ENCODE data around the gene HOXB6.

DNA sequence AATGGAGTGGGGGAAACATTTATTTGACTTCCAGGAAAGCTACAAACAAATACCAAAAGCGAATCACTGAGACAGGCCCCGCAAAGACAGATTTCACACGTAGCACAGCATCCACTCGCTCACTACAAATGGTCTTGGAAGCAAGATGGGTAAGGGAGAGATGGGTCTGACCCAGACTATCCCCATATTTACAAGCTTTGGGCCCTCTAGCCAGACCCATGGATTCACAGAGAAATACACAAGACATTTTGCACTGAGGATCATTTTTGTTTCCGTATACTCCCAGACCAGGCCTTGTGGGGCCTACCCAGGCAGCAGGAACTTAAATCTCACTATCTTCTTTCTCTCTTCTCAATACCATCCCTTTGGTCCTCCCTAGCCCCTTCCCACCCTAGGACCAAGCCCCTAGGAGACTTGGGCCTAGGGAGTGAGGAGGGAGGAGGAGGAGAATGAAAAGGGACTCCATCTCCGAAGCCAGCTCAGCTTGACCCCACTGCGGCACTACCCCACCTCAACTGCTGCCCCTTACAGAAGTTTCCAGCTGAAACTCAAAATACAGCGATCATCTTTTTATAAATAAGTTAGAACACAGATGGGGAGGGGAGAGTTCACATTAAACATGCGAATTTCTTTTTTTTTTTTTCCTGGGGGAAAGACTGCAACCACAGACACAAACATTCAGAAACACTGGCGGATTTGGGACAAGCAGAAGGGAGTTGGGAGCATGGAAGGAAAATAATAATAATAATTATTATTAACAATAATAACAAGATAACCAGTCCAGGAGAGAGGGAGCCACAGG lies 13.3 kb downstream of the HOXB6 start:
- TF ChIP-seq, protein P1, sequence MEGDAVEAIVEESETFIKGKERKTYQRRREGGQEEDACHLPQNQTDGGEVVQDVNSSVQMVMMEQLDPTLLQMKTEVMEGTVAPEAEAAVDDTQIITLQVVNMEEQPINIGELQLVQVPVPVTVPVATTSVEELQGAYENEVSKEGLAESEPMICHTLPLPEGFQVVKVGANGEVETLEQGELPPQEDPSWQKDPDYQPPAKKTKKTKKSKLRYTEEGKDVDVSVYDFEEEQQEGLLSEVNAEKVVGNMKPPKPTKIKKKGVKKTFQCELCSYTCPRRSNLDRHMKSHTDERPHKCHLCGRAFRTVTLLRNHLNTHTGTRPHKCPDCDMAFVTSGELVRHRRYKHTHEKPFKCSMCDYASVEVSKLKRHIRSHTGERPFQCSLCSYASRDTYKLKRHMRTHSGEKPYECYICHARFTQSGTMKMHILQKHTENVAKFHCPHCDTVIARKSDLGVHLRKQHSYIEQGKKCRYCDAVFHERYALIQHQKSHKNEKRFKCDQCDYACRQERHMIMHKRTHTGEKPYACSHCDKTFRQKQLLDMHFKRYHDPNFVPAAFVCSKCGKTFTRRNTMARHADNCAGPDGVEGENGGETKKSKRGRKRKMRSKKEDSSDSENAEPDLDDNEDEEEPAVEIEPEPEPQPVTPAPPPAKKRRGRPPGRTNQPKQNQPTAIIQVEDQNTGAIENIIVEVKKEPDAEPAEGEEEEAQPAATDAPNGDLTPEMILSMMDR (IDR thresholded peaks at IDR 0.05), result no peak
- TF ChIP-seq POLR2A (IDR thresholded peaks at IDR 0.05), result no peak

Measured in uterus (tissue), 2 donors.